Astrocyte of the cerebellum (primary cell): ENCODE results near the gene ING3.

Experiments used
- DNase-seq: peaks from one replicate; pipeline ENCODE4 v3.0.0-alpha.2; 2011; ENCODE audit warnings: low read depth
- H3K4me3 ChIP-seq: 2 replicates; pipeline ENCODE4 v1.5.1; 2011; ENCODE audit warnings: mild to moderate bottlenecking, low read depth, low read length, moderate library complexity
- CTCF ChIP-seq: IDR thresholded peaks from 2 replicates; pipeline ENCODE4 v1.5.1; 2012; ENCODE audit warnings: low read length, low read depth, moderate library complexity, mild to moderate bottlenecking; ENCODE audit errors: missing control alignments
- in situ Hi-C: cut with HindIII; loops from 2 replicates; pipeline ENCODE4 v1.10.0; 2017; ENCODE audit warnings: low sequenced_read_pairs

Gene ING3

GRCh38 chr7:120991161-120991560 lies 40.6 kb downstream of the ING3 start:
- no peak for DNase-seq
- in situ Hi-C loops, result loop anchor here (5.0 to 25.0 kb wide), 4 partner anchors 36 to 546 kb away; no protein-coding TSS in a partner anchor
- no peak overlapping the region for H3K4me3 ChIP-seq
- no peak for TF ChIP-seq CTCF

DNA sequence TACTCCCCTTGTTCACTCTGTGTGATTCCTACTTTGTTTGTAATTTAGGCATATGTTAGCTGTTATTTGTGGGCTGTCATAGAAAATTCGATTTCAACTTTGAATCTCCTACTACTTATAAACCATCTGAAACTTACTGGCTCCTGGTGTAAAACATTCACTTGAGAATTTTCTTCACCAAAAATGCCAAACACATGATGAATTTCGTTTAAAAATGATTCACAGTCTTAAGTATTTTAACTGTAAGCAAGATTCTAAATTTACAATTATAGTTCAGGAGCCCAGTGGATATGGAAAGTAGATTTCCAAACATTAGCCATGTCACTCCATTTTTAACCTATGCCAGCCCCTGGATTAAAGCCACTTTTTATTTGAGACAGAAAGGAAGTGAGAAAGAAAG lies 41.0 kb downstream of the ING3 start:
- in situ Hi-C loops, result loop anchor here (5.0 to 25.0 kb wide), 4 partner anchors 36 to 546 kb away; no protein-coding TSS in a partner anchor
- no peak for TF ChIP-seq CTCF
- H3K4me3 ChIP-seq, result no peak overlapping the region
- peak; percentile 23 for DNase-seq

DNA sequence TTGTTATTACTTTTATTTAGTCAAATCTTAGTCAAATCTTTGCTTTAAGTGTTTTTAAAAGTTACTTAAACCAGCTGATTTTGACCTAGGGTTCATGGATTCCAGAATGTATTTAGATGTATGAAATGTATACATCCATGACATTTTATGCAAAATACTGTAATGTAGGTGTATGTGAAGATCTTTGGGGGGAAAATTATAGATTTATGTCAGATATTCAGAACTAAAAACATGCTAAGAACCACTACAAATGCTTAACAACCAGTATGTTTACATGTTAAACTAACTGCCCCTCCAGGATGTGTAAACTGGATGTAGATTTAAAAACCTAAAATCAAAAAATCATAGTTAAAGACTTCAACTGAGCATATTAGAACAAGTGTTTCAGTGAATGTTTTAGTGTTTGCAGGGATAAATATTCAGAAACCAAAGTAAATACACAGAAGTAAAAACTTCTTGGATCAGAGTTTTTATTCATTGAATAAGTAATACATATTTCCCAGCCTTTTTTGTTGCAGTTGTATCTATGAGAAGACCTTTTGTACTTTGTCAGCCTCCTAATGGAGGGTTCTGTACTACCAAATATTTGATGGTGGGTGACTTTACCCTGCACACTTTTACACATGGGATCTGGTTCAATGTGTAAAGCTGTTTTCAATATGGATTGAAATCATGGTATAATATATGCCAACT lies 41.8 kb downstream of the ING3 start:
- no peak overlapping the region for H3K4me3 ChIP-seq
- in situ Hi-C loops, result loop anchor here (5.0 to 25.0 kb wide), 4 partner anchors 35 to 545 kb away; no protein-coding TSS in a partner anchor
- no peak for TF ChIP-seq CTCF
- no peak for DNase-seq

DNA sequence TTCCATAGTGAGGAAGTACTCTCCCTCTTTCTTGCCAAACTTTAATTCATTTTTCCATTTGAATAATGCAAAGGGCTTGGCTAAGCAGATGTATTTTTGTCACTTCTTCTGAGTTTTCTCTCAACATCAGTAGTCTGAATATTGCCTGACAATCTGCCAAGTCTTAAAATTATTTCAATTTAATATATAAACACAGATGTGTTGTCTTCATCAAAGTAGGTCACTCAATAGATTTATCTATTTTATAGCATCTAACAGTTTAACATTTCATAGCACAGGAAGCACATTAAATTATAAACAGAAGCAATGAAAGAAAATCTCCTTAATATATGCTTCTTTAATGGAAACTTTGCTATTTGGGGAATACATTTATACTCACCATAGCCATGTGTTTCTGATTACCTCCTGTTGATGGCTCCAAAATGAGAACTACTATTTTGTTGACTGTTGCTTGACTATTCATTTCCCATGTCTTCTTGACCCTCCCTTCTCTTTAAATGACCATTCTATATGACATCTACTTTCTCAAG lies 42.5 kb downstream of the ING3 start:
- DNase-seq, result no peak
- no peak for TF ChIP-seq CTCF
- in situ Hi-C loops, result loop anchor here (5.0 to 25.0 kb wide), 4 partner anchors 34 to 544 kb away; no protein-coding TSS in a partner anchor
- H3K4me3 ChIP-seq, result no peak overlapping the region

- in situ Hi-C loops, result loop anchor here (5.0 to 25.0 kb wide), 4 partner anchors 34 to 544 kb away; no protein-coding TSS in a partner anchor
- no peak overlapping the region for H3K4me3 ChIP-seq
- no peak for DNase-seq
- no peak for TF ChIP-seq CTCF
Measured at GRCh38 chr7:120993553-120994191, 43.1 kb downstream of the ING3 start.

- no peak for TF ChIP-seq CTCF
- no peak overlapping the region for H3K4me3 ChIP-seq
- DNase-seq, result no peak
- in situ Hi-C loops, result loop anchor here (5.0 to 25.0 kb wide), 4 partner anchors 33 to 543 kb away; no protein-coding TSS in a partner anchor
Measured at GRCh38 chr7:120994512-120995410, 44.2 kb downstream of the ING3 start.
